Neuronal stem cell (in vitro differentiated cells): ENCODE measurements around the gene THEMIS.
"Not testable (repeated sequence)": the region's sequence is repeated elsewhere in the genome, so short reads cannot be mapped to it uniquely, and the experiment has no call there.

Source experiments
- DNase-seq: peaks from one replicate; pipeline ENCODE4 v3.0.0-alpha.2; 2013; ENCODE audit warnings: low spot score
- H2AFZ ChIP-seq: one replicate; pipeline ENCODE4 v1.6.1; 2013; ENCODE audit warnings: mild to moderate bottlenecking, low read length, inconsistent platforms
- H2AK5ac ChIP-seq: 2 replicates; pipeline ENCODE4 v1.6.1; 2013; ENCODE audit warnings: low read depth, mild to moderate bottlenecking, inconsistent platforms, low read length, moderate library complexity, mixed read lengths
- H2BK120ac ChIP-seq: 2 replicates; pipeline ENCODE4 v1.6.1; 2013; ENCODE audit warnings: low read depth, mild to moderate bottlenecking, inconsistent platforms, low read length, moderate library complexity, mixed read lengths
- H2BK12ac ChIP-seq: one replicate; pipeline ENCODE4 v1.6.1; 2013; ENCODE audit warnings: low read length, inconsistent platforms
- H2BK15ac ChIP-seq: 2 replicates; pipeline ENCODE4 v1.6.1; 2013; ENCODE audit warnings: mild to moderate bottlenecking, low read length, inconsistent platforms, mixed read lengths
- H2BK5ac ChIP-seq: one replicate; pipeline ENCODE4 v1.6.1; 2013; ENCODE audit warnings: inconsistent platforms, mild to moderate bottlenecking, low read length, moderate library complexity
- H3K14ac ChIP-seq: one replicate; pipeline ENCODE4 v1.6.1; 2013; ENCODE audit warnings: low read length, inconsistent platforms
- H3K18ac ChIP-seq: 2 replicates; pipeline ENCODE4 v1.6.1; 2013; ENCODE audit warnings: low read length, inconsistent platforms
- H3K23ac ChIP-seq: 2 replicates; pipeline ENCODE4 v1.6.1; 2013; ENCODE audit warnings: low read depth, mild to moderate bottlenecking, mixed read lengths, low read length, inconsistent platforms; ENCODE audit not compliant: poor library complexity
- H3K27ac ChIP-seq: replicated peaks from 3 replicates; pipeline ENCODE4 v1.5.1; 2013; ENCODE audit warnings: low read length, inconsistent platforms
- H3K27me3 ChIP-seq, 3 experiments: 2 replicates each; pipeline ENCODE4 v1.6.1; 2013; ENCODE audit warnings: low read length in 3 of 3, mild to moderate bottlenecking in 2 of 3, inconsistent platforms in 1 of 3, low read depth in 1 of 3, mixed read lengths in 1 of 3, moderate library complexity in 1 of 3; ENCODE audit not compliant: control insufficient read depth in 3 of 3, insufficient read depth in 3 of 3
- H3K36me3 ChIP-seq, 2 donors: replicated peaks in 1 of 2; 2 replicates each; pipeline ENCODE4 v1.6.1; 2013; ENCODE audit warnings: low read length in 2 of 2; ENCODE audit not compliant: control insufficient read depth in 2 of 2, insufficient read depth in 2 of 2
- H3K4ac ChIP-seq: 2 replicates; pipeline ENCODE4 v1.6.1; 2013; ENCODE audit warnings: inconsistent platforms, mild to moderate bottlenecking, low read length, moderate library complexity
- H3K4me1 ChIP-seq, 2 donors: 1 replicate in 1 of 2; 2 replicates in 1 of 2; pipeline ENCODE4 v1.6.1; 2013; ENCODE audit warnings: low read length in 2 of 2, low read depth in 1 of 2; ENCODE audit not compliant: control insufficient read depth in 2 of 2, insufficient read depth in 1 of 2
- H3K4me2 ChIP-seq: one replicate; pipeline ENCODE4 v1.6.1; 2013; ENCODE audit warnings: mild to moderate bottlenecking, low read length, inconsistent platforms; ENCODE audit not compliant: insufficient read depth, poor library complexity, severe bottlenecking
- H3K4me3 ChIP-seq, 2 donors: 2 replicates each; pipeline ENCODE4 v1.5.1; 2013; ENCODE audit warnings: low read length in 2 of 2, mild to moderate bottlenecking in 2 of 2, inconsistent platforms in 1 of 2, moderate library complexity in 1 of 2
- H3K79me1 ChIP-seq: one replicate; pipeline ENCODE4 v1.6.1; 2013; ENCODE audit warnings: low read depth, mild to moderate bottlenecking, inconsistent platforms, low read length, moderate library complexity
- H3K9ac ChIP-seq: one replicate; pipeline ENCODE4 v1.6.1; 2013; ENCODE audit warnings: mild to moderate bottlenecking, low read depth, low read length, inconsistent platforms; ENCODE audit not compliant: poor library complexity
- H3K9me3 ChIP-seq, 2 donors: replicated peaks in 1 of 2; 2 replicates each; pipeline versions ENCODE3 to v1.6.1; 2013; ENCODE audit warnings: low read length in 2 of 2, mild to moderate bottlenecking in 2 of 2, inconsistent platforms in 1 of 2, low read depth in 1 of 2, mixed read lengths in 1 of 2, moderate library complexity in 1 of 2; ENCODE audit not compliant: control insufficient read depth in 2 of 2, insufficient read depth in 1 of 2
- H4K8ac ChIP-seq: one replicate; pipeline ENCODE4 v1.6.1; 2013; ENCODE audit warnings: low read depth, mild to moderate bottlenecking, inconsistent platforms, low read length, moderate library complexity
- H4K91ac ChIP-seq: one replicate; pipeline ENCODE4 v1.6.1; 2013; ENCODE audit warnings: low read length, low read depth, mild to moderate bottlenecking, inconsistent platforms; ENCODE audit not compliant: poor library complexity
- WGBS, 2 donors: extraction: QIAGEN DNeasy Blood & Tissue Kit; methylation state at CpG; one replicate each; pipeline ENCODE4 v1.1.7; 2013; ENCODE audit warnings: missing lambda C conversion rate in 2 of 2, mixed read lengths in 1 of 2; ENCODE audit not compliant: insufficient read length in 2 of 2, insufficient replicate concordance in 1 of 2; ENCODE audit errors: extremely low coverage in 2 of 2; 5-methylcytosine and 5-hydroxymethylcytosine counted together

The THEMIS gene

DNA sequence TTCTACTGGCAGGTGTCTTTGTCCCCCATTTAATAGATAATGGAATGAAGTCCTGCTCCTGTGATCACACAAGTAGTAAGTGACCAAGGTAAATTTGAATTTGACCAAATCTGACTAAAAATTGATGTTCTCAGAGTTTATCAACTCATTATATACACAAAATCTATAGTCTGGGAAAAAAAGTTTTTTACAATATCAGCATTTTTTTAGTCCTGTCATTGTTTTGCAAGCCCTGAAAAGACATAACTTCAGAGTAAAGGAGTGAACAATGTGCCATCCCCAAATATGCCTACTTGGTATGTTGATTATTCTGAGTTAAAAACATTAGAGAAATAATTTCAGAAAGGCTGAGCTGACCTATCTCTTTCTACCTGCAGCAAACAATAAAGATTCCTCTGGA lies 209.7 kb downstream of the THEMIS start:
- H2AK5ac ChIP-seq: no peak overlapping the region
- no peak overlapping the region for H2AFZ ChIP-seq
- H3K4me1 ChIP-seq: peaks cover 0 to 2% of the 10 kb centered on the region in 2 donors
- no peak overlapping the region for H4K91ac ChIP-seq
- H2BK15ac ChIP-seq: no peak overlapping the region
- H3K27me3 ChIP-seq: no peaks in the 10 kb centered on the region
- H3K14ac ChIP-seq: no peak overlapping the region
- no peaks in the 10 kb centered on the region for H3K9me3 ChIP-seq
- no peak overlapping the region for H2BK12ac ChIP-seq
- no peak overlapping the region for H3K4me2 ChIP-seq
- H4K8ac ChIP-seq: no peak overlapping the region
- H3K36me3 ChIP-seq: no peaks in the 10 kb centered on the region
- no peak overlapping the region for H3K23ac ChIP-seq
- H3K27ac ChIP-seq: no peak overlapping the region
- no peak overlapping the region for H2BK120ac ChIP-seq
- H2BK5ac ChIP-seq: no peak overlapping the region
- H3K18ac ChIP-seq: no peak overlapping the region
- no peaks in the 10 kb centered on the region for H3K79me1 ChIP-seq
- no peak overlapping the region for H3K4ac ChIP-seq
- no peak overlapping the region for H3K4me3 ChIP-seq
- no peak for DNase-seq
- no peak overlapping the region for H3K9ac ChIP-seq

DNA sequence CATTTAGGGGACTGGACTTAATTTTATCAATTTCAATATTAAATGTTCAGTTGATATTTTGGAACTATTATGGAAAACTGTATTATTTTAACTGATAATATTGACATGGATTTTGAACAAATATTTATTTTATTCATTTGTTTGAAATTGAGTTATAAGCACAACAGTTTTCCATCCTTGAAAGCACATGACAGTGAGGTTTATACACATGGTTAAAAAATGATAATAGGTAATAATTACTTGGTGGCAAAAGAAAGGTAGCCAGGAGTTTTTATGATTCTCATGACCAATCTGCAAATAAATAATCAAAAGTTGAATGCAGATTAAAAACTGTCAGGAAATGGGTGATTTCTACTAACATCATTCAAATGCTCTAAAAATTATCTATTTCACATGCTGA lies 210.3 kb downstream of the THEMIS start:
- no peak overlapping the region for H2AFZ ChIP-seq
- H4K91ac ChIP-seq: no peak overlapping the region
- H2BK15ac ChIP-seq: no peak overlapping the region
- H2BK120ac ChIP-seq: no peak overlapping the region
- no peak overlapping the region for H3K4me3 ChIP-seq
- H3K4ac ChIP-seq: no peak overlapping the region
- H3K9me3 ChIP-seq: no peaks in the 10 kb centered on the region
- no peaks in the 10 kb centered on the region for H3K79me1 ChIP-seq
- H3K27me3 ChIP-seq: no peaks in the 10 kb centered on the region
- peaks cover 0 to 2% of the 10 kb centered on the region in 2 donors for H3K4me1 ChIP-seq
- H3K9ac ChIP-seq: no peak overlapping the region
- no peak overlapping the region for H3K23ac ChIP-seq
- no peak overlapping the region for H2BK12ac ChIP-seq
- no peak overlapping the region for H3K4me2 ChIP-seq
- no peak overlapping the region for H2BK5ac ChIP-seq
- H3K14ac ChIP-seq: no peak overlapping the region
- H4K8ac ChIP-seq: no peak overlapping the region
- no peak for DNase-seq
- no peak overlapping the region for H2AK5ac ChIP-seq
- H3K27ac ChIP-seq: no peak overlapping the region
- no peak overlapping the region for H3K18ac ChIP-seq
- no peaks in the 10 kb centered on the region for H3K36me3 ChIP-seq

DNA sequence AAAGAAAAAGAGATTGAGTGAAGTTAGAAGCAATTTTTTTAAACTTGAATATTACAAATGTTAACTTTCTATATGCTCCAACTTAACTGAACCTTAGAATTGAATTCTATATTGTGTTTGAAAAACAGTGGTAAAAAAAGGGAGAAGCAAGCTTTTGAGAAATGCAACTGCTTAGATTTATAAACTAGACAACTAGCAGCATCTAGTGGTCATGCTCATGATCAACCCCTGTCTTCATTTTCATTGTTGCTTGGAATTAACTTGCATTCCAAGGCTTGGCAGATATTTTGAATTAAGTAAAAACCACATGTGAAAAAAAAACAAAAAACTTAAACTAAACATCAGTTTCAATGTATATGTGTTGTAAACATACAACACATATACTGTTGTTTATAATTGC lies 210.8 kb downstream of the THEMIS start:
- H2AK5ac ChIP-seq: no peak overlapping the region
- H2AFZ ChIP-seq: no peak overlapping the region
- no peak overlapping the region for H2BK120ac ChIP-seq
- no peak overlapping the region for H2BK12ac ChIP-seq
- no peak overlapping the region for H3K18ac ChIP-seq
- no peak overlapping the region for H3K4ac ChIP-seq
- H3K9ac ChIP-seq: no peak overlapping the region
- no peak overlapping the region for H3K14ac ChIP-seq
- no peaks in the 10 kb centered on the region for H3K9me3 ChIP-seq
- H3K36me3 ChIP-seq: no peaks in the 10 kb centered on the region
- H3K23ac ChIP-seq: no peak overlapping the region
- H4K8ac ChIP-seq: no peak overlapping the region
- no peaks in the 10 kb centered on the region for H3K79me1 ChIP-seq
- peaks cover 0 to under 1% of the 10 kb centered on the region in 2 donors for H3K4me1 ChIP-seq
- H3K27me3 ChIP-seq: no peaks in the 10 kb centered on the region
- no peak overlapping the region for H3K4me3 ChIP-seq
- no peak overlapping the region for H2BK15ac ChIP-seq
- H3K4me2 ChIP-seq: no peak overlapping the region
- peak; percentile 20 for DNase-seq
- H3K27ac ChIP-seq: no peak overlapping the region
- no peak overlapping the region for H4K91ac ChIP-seq
- no peak overlapping the region for H2BK5ac ChIP-seq

DNA sequence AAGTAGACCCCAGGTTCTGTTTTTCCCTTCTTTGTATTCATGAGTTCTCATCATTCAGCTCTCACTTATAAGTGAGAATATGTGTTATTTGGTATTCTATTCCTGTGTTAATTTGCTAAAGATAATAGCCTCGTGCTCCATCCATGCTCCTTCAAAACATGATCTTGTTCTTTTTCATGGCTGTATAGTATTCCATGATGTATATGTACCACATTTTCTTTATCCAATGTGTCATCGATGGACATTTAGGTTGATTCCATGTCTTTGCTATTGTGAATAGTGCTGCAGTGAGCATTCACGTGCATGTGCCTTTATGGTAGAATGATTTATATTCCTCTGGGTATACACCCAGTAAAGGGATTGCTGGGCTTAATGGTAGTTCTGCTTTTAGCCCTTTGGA lies 213.4 kb downstream of the THEMIS start:
- not testable (repeated sequence) for H3K14ac ChIP-seq, H3K9me3 ChIP-seq, H2BK120ac ChIP-seq, H3K18ac ChIP-seq, H3K23ac ChIP-seq, H3K4me2 ChIP-seq, H3K36me3 ChIP-seq, H2BK12ac ChIP-seq, H3K9ac ChIP-seq, H4K91ac ChIP-seq, H3K4ac ChIP-seq, H3K4me3 ChIP-seq, H2AK5ac ChIP-seq, H2BK5ac ChIP-seq, H3K27me3 ChIP-seq, H3K4me1 ChIP-seq, H3K27ac ChIP-seq, H2AFZ ChIP-seq, DNase-seq, H3K79me1 ChIP-seq, H2BK15ac ChIP-seq, H4K8ac ChIP-seq
- no CpG with 5 or more reads among the region's 3 CpGs for WGBS, 2 donors
